Progenitor cell of endocrine pancreas (in vitro differentiated cells): ENCODE data around the gene MBNL1. TPM values are rescaled to one million over a fixed set of nuclear protein-coding genes. Genes with fewer than 3 reads are reported as not detected.

Experiments used
- DNase-seq: peaks from one replicate; pipeline ENCODE4 v3.0.0; 2021; ENCODE audit warnings: low spot score; ENCODE audit not compliant: unreplicated experiment
- H3K27ac Mint-ChIP-seq: 2 replicates; pipeline ENCODE4 v1.8.0; 2021; ENCODE audit warnings: mild to moderate bottlenecking, moderate library complexity, mixed read lengths
- H3K27me3 Mint-ChIP-seq: 2 replicates; pipeline ENCODE4 v1.8.0; 2021; ENCODE audit warnings: mixed read lengths
- H3K36me3 Mint-ChIP-seq: 2 replicates; pipeline ENCODE4 v1.8.0; 2022; ENCODE audit warnings: mixed read lengths; ENCODE audit not compliant: insufficient read depth
- H3K4me1 Mint-ChIP-seq: 2 replicates; pipeline ENCODE4 v1.8.0; 2021; ENCODE audit warnings: low read depth, mixed read lengths
- H3K4me3 Mint-ChIP-seq: 2 replicates; pipeline ENCODE4 v1.8.0; 2021; ENCODE audit warnings: low read depth, mild to moderate bottlenecking, moderate library complexity, mixed read lengths
- H3K9me3 Mint-ChIP-seq: 2 replicates; pipeline ENCODE4 v1.8.0; 2021; ENCODE audit warnings: low read depth, mixed read lengths
- total RNA-seq: library from RNA; stranded (reverse); gene quantifications from 2 replicates; pipeline ENCODE4 v1.2.1, GENCODE V29; 2021
- TF ChIP-seq, protein P1 (sequence below): fragments of 200-600 bp; sonication (generic); IDR thresholded peaks from one replicate; pipeline ENCODE4 v1.5.0; 2021; ENCODE audit warnings: antibody characterized with exemption, mild to moderate bottlenecking; ENCODE audit not compliant: unreplicated experiment

MBNL1 gene
- total RNA-seq, 1 donor from 2014 or later: 29.4 TPM

DNA sequence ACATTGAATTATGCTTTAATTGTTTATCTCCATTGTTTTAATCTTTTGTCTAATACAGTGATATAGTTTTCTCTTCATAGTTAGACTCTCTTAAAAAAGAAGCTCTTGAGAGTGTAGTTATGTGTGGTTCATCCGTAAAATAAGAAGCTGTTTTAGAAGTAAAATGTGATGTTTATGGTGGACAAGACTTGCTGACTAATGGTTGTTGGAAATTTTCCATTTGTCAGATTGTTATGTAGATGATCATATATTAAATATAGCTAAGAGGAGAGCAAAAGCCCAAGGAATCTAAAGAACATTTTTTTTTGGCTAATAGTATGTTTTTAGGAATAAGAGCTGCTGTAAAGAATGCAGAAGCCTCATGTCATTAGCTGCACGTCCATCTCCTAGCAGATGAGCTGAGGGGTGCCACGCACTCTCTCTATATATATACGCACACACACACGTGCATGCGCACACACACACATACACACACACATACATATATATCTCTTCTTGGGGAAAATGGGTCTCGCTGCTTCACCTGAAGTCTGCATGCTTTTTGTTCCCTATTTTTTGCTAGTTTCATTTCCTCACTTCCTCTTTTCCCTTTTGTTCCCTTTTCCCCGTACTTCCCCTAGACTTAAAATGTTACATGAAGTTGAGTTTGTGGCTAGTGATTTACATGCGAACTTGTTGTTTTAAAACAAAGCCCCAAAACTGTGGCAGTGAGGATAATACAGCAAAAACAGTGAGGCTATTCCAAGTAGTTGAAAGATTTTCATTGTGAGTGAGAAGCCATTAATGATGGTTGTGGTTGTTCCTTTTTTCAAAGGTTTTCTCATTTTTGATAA lies 107.8 kb downstream of the MBNL1 start:
- Mint-ChIP-seq H3K4me3 (no peak overlapping the region), H3K9me3 (peaks cover 8% of the 10 kb centered on the region), H3K36me3 (peaks cover 4% of the 10 kb centered on the region), H3K4me1 (peaks cover 3% of the 10 kb centered on the region), H3K27ac (no peak overlapping the region), H3K27me3 (no peaks in the 10 kb centered on the region)
- TF ChIP-seq, protein P1, sequence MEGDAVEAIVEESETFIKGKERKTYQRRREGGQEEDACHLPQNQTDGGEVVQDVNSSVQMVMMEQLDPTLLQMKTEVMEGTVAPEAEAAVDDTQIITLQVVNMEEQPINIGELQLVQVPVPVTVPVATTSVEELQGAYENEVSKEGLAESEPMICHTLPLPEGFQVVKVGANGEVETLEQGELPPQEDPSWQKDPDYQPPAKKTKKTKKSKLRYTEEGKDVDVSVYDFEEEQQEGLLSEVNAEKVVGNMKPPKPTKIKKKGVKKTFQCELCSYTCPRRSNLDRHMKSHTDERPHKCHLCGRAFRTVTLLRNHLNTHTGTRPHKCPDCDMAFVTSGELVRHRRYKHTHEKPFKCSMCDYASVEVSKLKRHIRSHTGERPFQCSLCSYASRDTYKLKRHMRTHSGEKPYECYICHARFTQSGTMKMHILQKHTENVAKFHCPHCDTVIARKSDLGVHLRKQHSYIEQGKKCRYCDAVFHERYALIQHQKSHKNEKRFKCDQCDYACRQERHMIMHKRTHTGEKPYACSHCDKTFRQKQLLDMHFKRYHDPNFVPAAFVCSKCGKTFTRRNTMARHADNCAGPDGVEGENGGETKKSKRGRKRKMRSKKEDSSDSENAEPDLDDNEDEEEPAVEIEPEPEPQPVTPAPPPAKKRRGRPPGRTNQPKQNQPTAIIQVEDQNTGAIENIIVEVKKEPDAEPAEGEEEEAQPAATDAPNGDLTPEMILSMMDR: no peak
- DNase-seq: no peak

DNA sequence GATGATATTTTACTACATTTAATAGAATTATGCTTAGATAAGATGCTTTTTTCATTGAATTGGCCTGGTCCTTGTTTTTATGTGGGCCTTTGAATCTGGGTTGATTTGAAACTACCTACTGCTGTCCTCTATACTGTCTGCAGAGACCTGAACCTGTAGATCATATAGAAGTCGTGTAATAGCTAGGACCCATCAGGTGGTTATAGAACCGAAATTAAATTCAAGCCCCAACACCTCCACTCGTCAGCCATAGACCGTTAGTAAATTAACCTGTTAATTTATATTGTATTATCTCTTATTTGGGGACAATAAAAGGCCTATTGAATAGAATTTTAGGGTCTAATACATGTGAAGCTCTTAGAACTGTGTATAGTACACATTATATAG lies 108.4 kb downstream of the MBNL1 start:
- peaks cover 1% of the 10 kb centered on the region for H3K36me3 Mint-ChIP-seq
- TF ChIP-seq, protein P1: no peak
- peaks cover 7% of the 10 kb centered on the region for H3K4me1 Mint-ChIP-seq
- H3K4me3 Mint-ChIP-seq: no peak overlapping the region
- no peaks in the 10 kb centered on the region for H3K27me3 Mint-ChIP-seq
- peaks cover 3% of the 10 kb centered on the region for H3K9me3 Mint-ChIP-seq
- no peak overlapping the region for H3K27ac Mint-ChIP-seq
- DNase-seq: no peak

DNA sequence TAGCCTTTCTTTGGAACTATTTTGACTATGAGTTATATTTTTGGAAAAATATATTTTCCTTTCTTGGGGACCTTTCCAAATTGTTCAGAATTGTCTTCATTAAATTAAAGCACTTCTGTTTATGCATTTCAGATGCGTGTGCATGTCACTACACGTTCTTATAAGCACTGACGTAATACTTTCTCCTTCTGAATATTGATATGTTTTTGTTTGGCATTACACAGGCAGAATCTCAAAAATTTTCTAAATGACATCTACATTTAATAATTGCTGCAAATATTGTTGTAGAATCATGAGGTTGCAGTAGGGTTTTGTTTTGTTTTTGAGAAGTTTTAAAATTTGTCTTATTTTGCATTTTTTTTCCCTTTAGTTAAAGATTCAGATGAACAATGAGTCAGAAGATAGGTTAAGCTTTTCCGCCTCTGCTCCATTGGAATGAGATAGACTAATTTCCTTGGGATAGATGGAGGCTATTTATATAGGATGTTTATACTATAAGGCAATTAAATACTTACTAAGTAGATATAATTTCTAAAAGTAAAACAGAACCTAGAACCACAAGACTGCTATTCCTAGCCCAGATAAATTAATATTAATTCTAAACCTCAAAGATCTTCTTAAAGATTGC lies 110.8 kb downstream of the MBNL1 start:
- no peaks in the 10 kb centered on the region for H3K27me3 Mint-ChIP-seq
- H3K36me3 Mint-ChIP-seq: no peaks in the 10 kb centered on the region
- peaks cover 9% of the 10 kb centered on the region for H3K4me1 Mint-ChIP-seq
- H3K9me3 Mint-ChIP-seq: no peaks in the 10 kb centered on the region
- TF ChIP-seq, protein P1: no peak
- H3K27ac Mint-ChIP-seq: no peak overlapping the region
- no peak overlapping the region for H3K4me3 Mint-ChIP-seq
- no peak for DNase-seq

DNA sequence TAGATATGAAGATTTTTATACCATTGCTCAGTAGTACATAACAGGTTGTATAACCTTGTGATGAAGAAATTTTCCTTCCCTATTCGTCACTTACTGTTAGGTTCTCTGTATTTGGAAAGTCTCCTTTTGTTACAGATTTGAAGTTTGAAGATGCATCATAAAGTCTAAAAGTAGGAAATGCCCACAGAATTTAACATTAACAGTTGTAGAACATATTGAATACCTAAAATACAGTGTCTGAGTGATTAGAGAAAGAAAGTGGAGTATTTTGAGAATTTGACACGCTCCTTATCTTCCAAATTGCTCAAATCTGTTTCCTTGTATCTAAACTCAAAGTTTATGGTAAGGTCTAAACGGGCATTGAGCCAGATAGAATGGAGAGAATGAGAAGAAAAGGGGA lies 111.3 kb downstream of the MBNL1 start:
- Mint-ChIP-seq H3K4me3 (no peak overlapping the region), H3K27me3 (no peaks in the 10 kb centered on the region), H3K4me1 (peaks cover 9% of the 10 kb centered on the region), H3K36me3 (no peaks in the 10 kb centered on the region), H3K9me3 (no peaks in the 10 kb centered on the region), H3K27ac (no peak overlapping the region)
- no peak for DNase-seq
- TF ChIP-seq, protein P1: no peak

DNA sequence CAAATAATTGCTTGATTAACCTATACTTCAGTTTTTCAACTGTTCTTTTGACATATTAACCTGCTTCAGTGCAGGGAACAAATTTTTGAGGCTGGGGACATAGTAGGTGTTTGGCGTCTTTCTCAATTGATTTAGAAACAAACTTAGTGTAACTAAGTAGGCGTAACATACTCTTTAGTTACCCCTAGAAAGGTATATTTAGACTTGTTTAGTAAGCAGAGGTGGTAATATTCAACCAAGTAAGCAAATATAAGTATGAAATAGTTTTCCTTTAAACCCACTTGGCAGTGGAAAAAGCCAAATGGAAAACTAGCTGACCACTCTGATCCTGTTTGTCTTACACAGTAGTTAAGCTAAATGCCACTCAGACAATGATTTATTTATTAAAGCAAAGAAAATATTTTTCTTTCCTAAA lies 113.2 kb downstream of the MBNL1 start:
- peaks cover 9% of the 10 kb centered on the region for H3K4me1 Mint-ChIP-seq
- no peaks in the 10 kb centered on the region for H3K27me3 Mint-ChIP-seq
- no peak overlapping the region for H3K27ac Mint-ChIP-seq
- DNase-seq: no peak
- H3K9me3 Mint-ChIP-seq: no peaks in the 10 kb centered on the region
- H3K4me3 Mint-ChIP-seq: no peak overlapping the region
- TF ChIP-seq, protein P1: no peak
- no peaks in the 10 kb centered on the region for H3K36me3 Mint-ChIP-seq
